ENCODE results near the gene REEP3.
"Not testable (repeated sequence)": the region's sequence is repeated elsewhere in the genome, so short reads cannot be mapped to it uniquely, and the experiment has no call there.

REEP3 gene

DNA sequence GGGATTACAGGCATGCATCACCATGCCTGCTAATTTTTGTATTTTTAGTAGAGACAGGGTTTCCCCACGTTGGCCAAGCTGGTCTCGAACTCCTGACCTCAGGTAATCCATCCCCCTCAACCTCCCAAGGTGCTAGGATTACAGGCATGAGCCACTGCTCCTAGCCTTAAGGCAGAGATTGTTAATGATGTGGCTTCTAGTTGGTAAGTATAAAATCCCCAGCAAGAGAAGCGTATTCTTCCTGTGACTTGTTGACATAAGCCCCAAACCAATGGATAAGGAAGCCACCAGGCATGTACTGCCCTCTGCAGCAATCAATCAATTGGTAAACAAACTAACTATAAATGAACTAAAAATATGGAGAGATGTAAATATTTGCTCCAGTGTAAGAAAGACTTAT is 41.2 kb downstream of the REEP3 start:
- TF ChIP-seq, protein P1, sequence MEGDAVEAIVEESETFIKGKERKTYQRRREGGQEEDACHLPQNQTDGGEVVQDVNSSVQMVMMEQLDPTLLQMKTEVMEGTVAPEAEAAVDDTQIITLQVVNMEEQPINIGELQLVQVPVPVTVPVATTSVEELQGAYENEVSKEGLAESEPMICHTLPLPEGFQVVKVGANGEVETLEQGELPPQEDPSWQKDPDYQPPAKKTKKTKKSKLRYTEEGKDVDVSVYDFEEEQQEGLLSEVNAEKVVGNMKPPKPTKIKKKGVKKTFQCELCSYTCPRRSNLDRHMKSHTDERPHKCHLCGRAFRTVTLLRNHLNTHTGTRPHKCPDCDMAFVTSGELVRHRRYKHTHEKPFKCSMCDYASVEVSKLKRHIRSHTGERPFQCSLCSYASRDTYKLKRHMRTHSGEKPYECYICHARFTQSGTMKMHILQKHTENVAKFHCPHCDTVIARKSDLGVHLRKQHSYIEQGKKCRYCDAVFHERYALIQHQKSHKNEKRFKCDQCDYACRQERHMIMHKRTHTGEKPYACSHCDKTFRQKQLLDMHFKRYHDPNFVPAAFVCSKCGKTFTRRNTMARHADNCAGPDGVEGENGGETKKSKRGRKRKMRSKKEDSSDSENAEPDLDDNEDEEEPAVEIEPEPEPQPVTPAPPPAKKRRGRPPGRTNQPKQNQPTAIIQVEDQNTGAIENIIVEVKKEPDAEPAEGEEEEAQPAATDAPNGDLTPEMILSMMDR (conservative IDR thresholded peaks at IDR 0.05; ENCODE audit: low read depth, low read length), result no peak
- peaks cover 8% of the 10 kb centered on the region; the same call in 1 of the 2 replicates for H3K79me2 ChIP-seq (ENCODE audit: insufficient read depth, low read depth)

DNA sequence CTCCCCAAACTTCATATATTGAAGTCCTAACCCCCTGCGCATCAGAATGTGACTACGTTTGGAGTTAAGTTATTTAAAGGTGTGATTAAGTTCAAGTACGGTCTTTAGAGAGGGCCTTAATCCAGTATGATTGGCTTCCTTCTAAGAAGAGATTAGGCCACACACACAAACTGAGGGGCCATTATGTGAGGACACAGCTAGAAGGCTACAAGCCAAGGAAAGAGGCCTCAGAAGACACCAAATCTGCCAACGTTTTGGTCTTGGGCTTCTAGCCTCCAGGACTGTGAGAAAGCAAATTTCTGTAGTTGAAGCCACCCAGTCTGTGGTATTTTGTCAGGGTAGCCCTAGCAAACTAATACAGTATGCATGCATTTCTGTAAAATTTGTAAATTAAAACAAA is 41.7 kb downstream of the REEP3 start:
- Histone ChIP-seq H4K20me1 (ENCODE audit: insufficient read depth) (no peaks in the 10 kb centered on the region), H3K9ac (no peak overlapping the region), H3K79me2 (ENCODE audit: insufficient read depth, low read depth) (peaks cover 8% of the 10 kb centered on the region; the same call in 1 of the 2 replicates), H3K36me3 (ENCODE audit: insufficient read depth) (no peaks in the 10 kb centered on the region), H3K4me3 (IDR thresholded peaks at IDR 0.05; ENCODE audit: insufficient read depth, low read depth, low read length) (no peak overlapping the region), H3K4me1 (ENCODE audit: low read depth, poor library complexity, severe bottlenecking) (no peaks in the 10 kb centered on the region), H3K27me3 (ENCODE audit: insufficient read depth, low read depth) (no peaks in the 10 kb centered on the region), H2AFZ (ENCODE audit: low read depth) (no peak overlapping the region), H3K27ac (no peak overlapping the region), H3K4me2 (no peak overlapping the region)
- TF ChIP-seq, protein P1 (conservative IDR thresholded peaks at IDR 0.05; ENCODE audit: low read depth, low read length), result no peak

More for the DNA sequence above, 41.2 kb downstream of the REEP3 start:
- Histone ChIP-seq H2AFZ (ENCODE audit: low read depth) (no peak overlapping the region), H3K27me3 (ENCODE audit: insufficient read depth, low read depth) (no peaks in the 10 kb centered on the region), H3K4me3 (IDR thresholded peaks at IDR 0.05; ENCODE audit: insufficient read depth, low read depth, low read length) (no peak overlapping the region), H3K4me2 (no peak overlapping the region), H3K9ac (no peak overlapping the region), H4K20me1 (ENCODE audit: insufficient read depth) (no peaks in the 10 kb centered on the region), H3K27ac (no peak overlapping the region), H3K4me1 (ENCODE audit: low read depth, poor library complexity, severe bottlenecking) (no peaks in the 10 kb centered on the region), H3K36me3 (ENCODE audit: insufficient read depth) (no peaks in the 10 kb centered on the region)

DNA sequence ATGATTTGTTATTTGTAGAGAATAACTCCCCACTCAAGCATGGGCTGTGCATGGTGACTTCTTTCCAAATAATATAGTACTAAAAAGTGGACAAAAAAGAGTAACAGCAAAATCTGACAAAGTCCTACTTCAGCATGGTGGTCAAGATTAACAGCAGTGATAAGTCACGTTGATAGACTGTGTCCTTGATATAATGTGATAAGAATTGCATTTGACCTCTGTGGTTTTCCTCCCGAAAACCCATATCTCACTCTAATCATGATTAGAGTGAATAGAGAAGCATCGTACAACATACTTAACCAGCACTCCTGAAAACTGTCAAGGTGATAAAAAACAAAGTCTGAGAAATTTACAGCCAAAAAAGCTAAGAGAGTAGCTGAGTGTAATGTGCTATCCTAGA is 42.4 kb downstream of the REEP3 start:
- H3K4me3 ChIP-seq (IDR thresholded peaks at IDR 0.05; ENCODE audit: insufficient read depth, low read depth, low read length), result no peak overlapping the region
- H3K27me3 ChIP-seq (ENCODE audit: insufficient read depth, low read depth), result no peaks in the 10 kb centered on the region
- no peak overlapping the region for H2AFZ ChIP-seq (ENCODE audit: low read depth)
- peaks cover 8% of the 10 kb centered on the region; the same call in 1 of the 2 replicates for H3K79me2 ChIP-seq (ENCODE audit: insufficient read depth, low read depth)
- H3K27ac ChIP-seq, result no peak overlapping the region
- H3K4me2 ChIP-seq, result no peak overlapping the region
- TF ChIP-seq, protein P1 (conservative IDR thresholded peaks at IDR 0.05; ENCODE audit: low read depth, low read length), result no peak
- no peaks in the 10 kb centered on the region for H4K20me1 ChIP-seq (ENCODE audit: insufficient read depth)
- no peaks in the 10 kb centered on the region for H3K4me1 ChIP-seq (ENCODE audit: low read depth, poor library complexity, severe bottlenecking)
- no peaks in the 10 kb centered on the region for H3K36me3 ChIP-seq (ENCODE audit: insufficient read depth)
- H3K9ac ChIP-seq, result no peak overlapping the region

DNA sequence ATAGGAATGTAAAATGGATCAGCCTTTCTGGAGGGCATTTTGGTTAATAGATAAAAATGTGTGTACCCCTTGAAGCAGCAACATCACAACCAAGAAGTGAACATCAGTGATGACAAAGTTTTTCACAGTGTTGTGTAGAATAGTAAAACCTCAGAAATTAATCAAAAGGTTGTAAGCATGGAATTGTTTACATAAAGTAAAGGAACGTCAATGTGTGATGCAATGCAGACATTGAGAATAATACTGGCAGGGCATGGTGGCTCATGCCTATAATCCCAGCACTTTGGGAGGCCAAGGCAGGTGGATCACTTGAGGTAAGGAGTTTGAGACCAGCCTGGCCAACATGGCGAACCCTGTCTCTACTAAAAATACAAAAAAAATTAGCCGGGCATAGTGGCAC is 43.5 kb downstream of the REEP3 start:
- not testable (repeated sequence) for H3K9ac ChIP-seq; H2AFZ ChIP-seq (ENCODE audit: low read depth); H3K4me2 ChIP-seq; H3K27me3 ChIP-seq (ENCODE audit: insufficient read depth, low read depth); H3K36me3 ChIP-seq (ENCODE audit: insufficient read depth); H3K4me1 ChIP-seq (ENCODE audit: low read depth, poor library complexity, severe bottlenecking); H3K4me3 ChIP-seq (IDR thresholded peaks at IDR 0.05; ENCODE audit: insufficient read depth, low read depth, low read length); H3K27ac ChIP-seq; H4K20me1 ChIP-seq (ENCODE audit: insufficient read depth); H3K79me2 ChIP-seq (ENCODE audit: insufficient read depth, low read depth)

DNA sequence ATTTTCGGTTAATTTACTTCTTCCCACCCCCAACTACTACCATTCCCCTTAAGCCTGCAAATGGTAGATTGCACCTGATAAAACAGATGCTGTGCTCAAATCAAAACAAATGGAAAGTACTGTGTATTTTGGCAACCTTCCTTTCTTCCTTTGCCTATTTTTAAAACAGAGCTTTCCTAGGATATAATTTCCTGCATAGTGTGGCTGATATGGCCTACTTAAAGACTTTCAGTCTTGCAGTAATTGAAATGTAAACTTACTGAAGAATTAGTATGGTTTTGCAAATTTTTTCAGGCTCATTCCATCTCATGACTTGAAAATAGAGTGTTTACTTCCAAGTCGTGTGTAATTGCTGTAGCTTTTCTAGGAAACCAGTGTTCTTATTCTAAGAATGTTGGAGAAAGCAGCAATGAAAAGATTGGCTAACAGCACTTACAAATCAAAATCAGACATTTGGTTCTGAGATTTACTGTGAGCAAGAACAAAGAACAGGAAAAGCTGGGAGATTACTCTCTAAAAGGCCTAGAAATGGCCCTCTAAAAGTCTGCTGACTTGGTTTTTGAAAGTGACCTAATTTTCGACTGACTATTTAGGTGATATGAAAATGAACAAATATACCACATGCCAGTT is 52.0 kb downstream of the REEP3 start:
- Histone ChIP-seq H3K36me3 (ENCODE audit: insufficient read depth) (no peaks in the 10 kb centered on the region), H2AFZ (ENCODE audit: low read depth) (no peak overlapping the region), H4K20me1 (ENCODE audit: insufficient read depth) (no peaks in the 10 kb centered on the region), H3K79me2 (ENCODE audit: insufficient read depth, low read depth) (no peaks in the 10 kb centered on the region), H3K4me3 (IDR thresholded peaks at IDR 0.05; ENCODE audit: insufficient read depth, low read depth, low read length) (no peak overlapping the region), H3K4me2 (peak overlapping the region; percentile 77), H3K4me1 (ENCODE audit: low read depth, poor library complexity, severe bottlenecking) (peaks cover 49% of the 10 kb centered on the region), H3K9ac (peak overlapping the region; percentile 33), H3K27ac (peak overlapping the region; percentile 74), H3K27me3 (ENCODE audit: insufficient read depth, low read depth) (no peaks in the 10 kb centered on the region)
- TF ChIP-seq, protein P1 (conservative IDR thresholded peaks at IDR 0.05; ENCODE audit: low read depth, low read length), result no peak

Measured in KMS-11 (cell line).